Cardiac fibroblast (primary cell): ENCODE results near the gene GRIN1.

Experiments used
- DNase-seq, 2 donors: peaks; one replicate each; pipeline versions ENCODE4 v3.0.0 to v3.0.0-alpha.2; 2010; ENCODE audit warnings: low read depth in 2 of 2
- H3K4me3 ChIP-seq, 2 donors: replicated peaks in 1 of 2; 1 replicate in 1 of 2; 2 replicates in 1 of 2; pipeline ENCODE4 v1.5.1; 2011; ENCODE audit warnings: low read depth in 2 of 2, low read length in 2 of 2, mild to moderate bottlenecking in 2 of 2, moderate library complexity in 1 of 2
- CTCF ChIP-seq: IDR thresholded peaks from one replicate; pipeline ENCODE4 v1.5.1; 2011; ENCODE audit warnings: low read depth, mild to moderate bottlenecking, low read length, inconsistent platforms

GRIN1 gene

GRCh38 chr9:137167747-137168572, 29.0 kb downstream of the GRIN1 start:
- no peak for TF ChIP-seq CTCF
- H3K4me3 ChIP-seq = no peak overlapping the region
- peak in 1 of 2 donors; percentile 17 for DNase-seq

- no peak overlapping the region for H3K4me3 ChIP-seq
- TF ChIP-seq CTCF = no peak
Measured at GRCh38 chr9:137168573-137168903, 29.6 kb downstream of the GRIN1 start.

GRCh38 chr9:137168904-137169856, 30.2 kb downstream of the GRIN1 start:
- H3K4me3 ChIP-seq = no peak overlapping the region
- DNase-seq = peak; percentile 24 to 39
- TF ChIP-seq CTCF = no peak

More at GRCh38 chr9:137168573-137168903, 29.6 kb downstream of the GRIN1 start:
- no peak for DNase-seq

DNA sequence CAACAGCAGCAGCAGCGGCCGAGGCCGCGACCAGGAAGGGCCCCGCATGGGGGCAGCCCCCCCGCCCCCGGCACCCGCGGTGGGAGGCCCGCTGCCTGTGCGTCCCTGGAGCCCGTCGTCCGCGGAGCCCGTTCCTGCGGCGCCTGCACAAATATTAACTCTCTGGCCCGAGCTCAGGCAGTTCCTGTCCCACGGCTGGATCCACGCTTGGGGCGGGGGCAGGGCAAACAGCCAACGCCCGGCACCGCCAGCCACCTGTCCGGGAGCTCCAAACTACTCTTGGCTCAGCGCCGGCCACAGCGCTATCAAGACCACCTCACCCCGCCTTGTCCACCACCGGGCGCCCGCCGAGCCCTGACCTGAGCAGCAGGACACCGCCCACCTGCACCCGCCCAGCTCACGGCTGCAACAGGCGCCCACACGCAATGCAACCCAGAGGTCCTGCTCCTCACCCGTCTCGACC, 31.0 kb downstream of the GRIN1 start, which contains the start of gene LRRC26:
Gene LRRC26 (minus strand): TSS at position 156 of the 463 bp plus-strand sequence. CDS start 108 bp downstream, at position 48.
- no peak within 1 kb of the TSS for H3K4me3 ChIP-seq
- DNase-seq = no peak
- no peak for TF ChIP-seq CTCF

- no peak for TF ChIP-seq CTCF
- H3K4me3 ChIP-seq = no peak overlapping the region
- no peak for DNase-seq
Measured at GRCh38 chr9:137170486-137171148, 31.7 kb downstream of the GRIN1 start.

DNA sequence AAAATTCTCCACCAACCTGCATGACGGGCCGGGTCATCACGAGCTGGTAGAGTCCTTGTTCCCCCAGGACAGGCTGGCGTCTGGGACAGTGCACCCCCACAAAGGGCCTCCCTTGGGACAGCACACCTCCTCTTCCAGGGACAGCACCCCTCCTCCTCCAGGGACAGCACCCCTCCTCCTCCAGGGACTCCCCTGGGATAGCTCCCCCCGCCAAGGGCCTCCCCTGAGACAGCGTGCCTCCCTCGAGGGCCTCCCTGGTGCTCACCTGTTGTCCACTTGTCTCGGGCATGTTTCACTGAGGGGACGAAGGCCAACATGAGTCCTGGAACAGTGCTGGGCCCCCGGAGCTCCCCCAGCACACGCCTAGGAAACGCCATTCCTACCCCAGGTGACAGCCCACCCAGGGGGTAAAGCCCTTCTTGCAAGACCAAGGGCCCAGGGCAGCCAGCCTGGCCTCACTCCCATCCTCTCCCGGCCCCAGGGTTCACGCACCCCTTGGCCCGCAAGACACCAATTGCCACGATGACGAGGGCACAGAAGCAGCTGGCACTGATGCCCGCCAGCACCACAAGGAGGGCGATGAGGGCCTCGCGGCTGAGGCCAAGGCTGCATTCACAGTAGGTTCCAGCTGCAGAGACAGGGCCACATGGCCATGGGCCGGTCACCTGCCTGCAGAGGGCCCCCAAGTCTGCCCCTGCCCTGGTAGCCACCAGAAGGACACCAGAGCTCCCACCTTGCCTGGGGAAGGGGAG, 32.4 kb downstream of the GRIN1 start:
- no peak for TF ChIP-seq CTCF
- no peak overlapping the region for H3K4me3 ChIP-seq

More for the DNA sequence above, 32.4 kb downstream of the GRIN1 start:
- no peak for DNase-seq
